Renal cortex interstitium (tissue), 11 donors: ENCODE data around the gene LMO7. TPM values are rescaled to one million over a fixed set of nuclear protein-coding genes. Genes with fewer than 3 reads are reported as not detected.
"Not testable (repeated sequence)": the region's sequence is repeated elsewhere in the genome, so short reads cannot be mapped to it uniquely, and the experiment has no call there.

Experiments
- DNase-seq, 11 donors: peaks; one replicate each; pipeline ENCODE4 v3.0.0-alpha.2; 2013; ENCODE audit warnings: low read depth in 9 of 11, low spot score in 4 of 11; ENCODE audit errors: extremely low read depth in 1 of 11
- polyA plus RNA-seq, 3 donors: library from polyadenylated mRNA; unstranded; fragments of 120-200 nt; gene quantifications; one replicate each; pipeline ENCODE4 v1.2.1, GENCODE V29; 2013; ENCODE audit not compliant: insufficient read length in 3 of 3

The LMO7 gene
- polyA plus RNA-seq, 3 donors, result 75.1 to 110 (median 90.1) TPM

- no peak for DNase-seq
Observed at GRCh38 chr13:75682326-75682725, 46.2 kb downstream of the LMO7 start.

- DNase-seq, result no peak
Observed at GRCh38 chr13:75685239-75685697, 49.1 kb downstream of the LMO7 start.

GRCh38 chr13:75687150-75687763 lies 51.1 kb downstream of the LMO7 start:
- DNase-seq, result peak in 4 of 11 donors; percentile 15 to 38 (median 20)

- DNase-seq, result no peak
Observed at GRCh38 chr13:75689686-75690085, 53.6 kb downstream of the LMO7 start.

GRCh38 chr13:75690607-75691006 lies 54.5 kb downstream of the LMO7 start:
- DNase-seq, result no peak

- DNase-seq, result no peak
Observed at GRCh38 chr13:75691183-75691582, 55.1 kb downstream of the LMO7 start.

- DNase-seq, result no peak
Observed at GRCh38 chr13:75693227-75693626, 57.1 kb downstream of the LMO7 start.

GRCh38 chr13:75694722-75695121 lies 58.6 kb downstream of the LMO7 start:
- DNase-seq, result no peak

GRCh38 chr13:75695908-75696307 lies 59.8 kb downstream of the LMO7 start:
- DNase-seq, result peak; percentile 53 to 83 (median 72)

GRCh38 chr13:75699062-75699461 lies 62.9 kb downstream of the LMO7 start:
- no peak for DNase-seq

GRCh38 chr13:75699717-75700116 lies 63.6 kb downstream of the LMO7 start:
- not testable (repeated sequence) for DNase-seq

GRCh38 chr13:75700552-75700951 lies 64.4 kb downstream of the LMO7 start:
- no peak for DNase-seq

- no peak for DNase-seq
Observed at GRCh38 chr13:75702476-75702875, 66.3 kb downstream of the LMO7 start.

GRCh38 chr13:75703769-75704168 lies 67.6 kb downstream of the LMO7 start:
- DNase-seq, result no peak

GRCh38 chr13:75704194-75704926 lies 68.2 kb downstream of the LMO7 start:
- no peak for DNase-seq

- no peak for DNase-seq
Observed at GRCh38 chr13:75704927-75705288, 68.8 kb downstream of the LMO7 start.

- no peak for DNase-seq
Observed at GRCh38 chr13:75705395-75705794, 69.3 kb downstream of the LMO7 start.

- no peak for DNase-seq
Observed at GRCh38 chr13:75705908-75706307, 69.8 kb downstream of the LMO7 start.

GRCh38 chr13:75713852-75714251 lies 77.7 kb downstream of the LMO7 start:
- no peak for DNase-seq

GRCh38 chr13:75715601-75716523 lies 79.7 kb downstream of the LMO7 start:
- no peak for DNase-seq
